Measurements from ENCODE around the gene CRISPLD2.
"Not testable (repeated sequence)": the region's sequence is repeated elsewhere in the genome, so short reads cannot be mapped to it uniquely, and the experiment has no call there.

CRISPLD2 gene

DNA sequence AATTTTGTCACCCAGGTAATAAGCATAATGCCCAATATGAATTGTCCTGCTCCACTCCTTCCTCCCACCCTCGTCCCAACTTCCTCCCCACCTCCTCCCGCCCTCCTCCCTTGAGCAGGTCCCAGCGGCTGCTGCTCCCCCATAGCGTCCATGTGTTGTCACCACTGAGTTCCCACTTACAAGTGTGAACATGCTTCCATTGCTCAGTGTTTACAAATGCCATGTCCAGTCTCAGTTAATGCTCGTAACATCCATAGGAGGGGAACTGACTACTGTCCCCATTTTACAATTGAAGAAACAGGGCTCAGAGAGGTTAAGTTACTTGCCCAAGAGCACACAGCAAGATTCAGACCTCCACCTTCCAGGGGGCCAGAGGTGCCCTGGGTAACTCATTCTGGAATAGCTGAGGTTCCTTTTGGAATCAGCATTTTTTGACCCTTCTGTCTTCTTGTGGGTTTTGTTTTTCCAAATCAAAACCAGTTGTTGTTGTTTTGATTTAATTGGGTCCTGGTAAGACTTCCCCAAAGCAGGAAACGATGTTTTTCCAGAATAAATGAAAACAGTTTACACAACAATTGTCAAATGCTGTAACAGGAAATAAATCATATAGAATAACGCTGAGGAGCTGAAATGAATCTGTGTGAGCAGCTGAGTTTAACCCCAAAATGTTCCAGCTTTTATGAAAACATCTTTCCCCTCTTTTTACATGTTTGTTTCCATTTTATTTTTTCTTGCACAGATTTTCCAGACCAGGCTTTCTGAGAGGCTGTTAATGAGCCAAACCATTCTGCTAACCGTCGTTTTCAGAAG, 117.6 kb downstream of the CRISPLD2 start:
- no peak for DNase-seq

DNA sequence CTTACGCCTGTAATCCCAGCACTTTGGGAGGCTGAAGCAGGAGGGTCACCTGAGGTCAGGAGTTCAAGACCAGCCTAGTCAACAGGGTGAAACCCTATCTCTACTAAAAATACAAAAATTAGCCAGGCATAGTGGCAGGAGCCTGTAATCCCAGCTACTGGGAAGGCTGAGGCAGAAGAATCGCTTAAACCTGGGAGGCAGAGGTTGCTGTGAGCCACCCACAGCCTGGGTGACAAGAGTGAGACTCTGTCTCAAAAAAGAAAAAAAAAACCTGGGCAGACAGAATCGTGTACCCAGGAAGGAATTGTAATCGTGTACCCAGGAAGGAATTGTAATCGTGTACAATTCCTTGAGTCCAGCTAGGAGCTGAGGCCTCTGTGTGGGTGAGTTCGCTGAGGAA, 118.8 kb downstream of the CRISPLD2 start:
- DNase-seq, result not testable (repeated sequence)

DNA sequence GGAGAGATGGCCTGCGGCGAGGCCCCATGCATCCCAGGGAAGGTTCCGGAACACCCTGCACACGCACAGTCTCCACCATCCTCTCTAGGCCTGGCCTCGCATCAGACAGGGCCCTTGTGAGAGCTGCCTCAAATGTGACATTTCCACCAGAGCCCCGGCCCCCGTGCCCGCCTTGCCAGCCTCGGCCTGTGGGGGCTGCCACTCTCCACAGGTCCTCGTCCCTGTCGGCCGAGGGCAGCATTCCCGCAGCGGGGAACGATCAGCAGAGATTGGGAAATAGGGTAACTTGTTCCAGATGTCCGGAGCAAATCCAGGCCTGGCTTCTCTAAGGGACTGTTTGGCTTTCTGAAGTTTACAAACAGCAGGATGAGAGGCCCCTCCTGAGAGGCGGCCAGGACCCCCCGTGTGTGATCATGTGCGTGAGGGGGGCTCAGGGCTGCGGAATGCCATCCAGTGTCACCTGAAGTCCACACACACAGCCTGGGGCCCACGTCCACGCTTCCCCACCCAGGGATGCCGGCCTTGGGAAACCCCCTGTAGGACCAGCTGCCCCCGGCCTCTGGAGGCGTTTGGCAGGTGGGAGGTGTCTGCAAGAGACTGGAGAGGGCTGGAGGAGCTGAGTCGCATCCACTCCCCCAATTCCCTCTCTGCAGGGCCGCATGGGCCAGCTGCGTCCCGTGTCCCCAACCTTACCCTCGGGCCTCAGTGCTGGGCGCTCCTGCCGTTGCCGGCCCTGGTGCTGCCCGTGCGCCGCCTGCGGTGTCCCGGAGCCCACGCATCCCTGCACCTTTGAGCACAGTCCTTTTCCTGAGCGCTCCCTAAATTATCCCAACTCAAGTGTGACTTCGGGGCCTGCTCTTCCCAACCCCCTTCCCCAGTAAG, 121.1 kb downstream of the CRISPLD2 start:
- DNase-seq, result no peak

DNA sequence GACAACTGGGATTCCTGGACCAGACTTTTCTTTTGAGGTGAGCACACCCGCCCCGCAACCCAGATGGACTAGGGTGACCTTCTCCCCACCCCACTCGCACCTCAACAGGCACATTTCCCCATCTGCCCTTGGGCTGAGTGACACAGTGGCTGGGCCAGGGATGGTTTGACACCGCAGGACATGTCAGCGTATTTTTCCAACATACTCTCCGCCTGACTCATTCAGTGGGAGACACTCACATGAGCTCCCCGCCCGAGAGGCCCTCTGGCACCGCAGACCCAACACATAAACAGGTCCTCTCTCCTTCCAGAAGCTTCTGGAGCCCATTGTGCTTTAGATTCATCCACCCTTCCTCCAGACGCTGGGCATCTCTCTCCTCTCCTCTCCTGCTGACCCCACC, 122.1 kb downstream of the CRISPLD2 start:
- DNase-seq, result no peak

DNA sequence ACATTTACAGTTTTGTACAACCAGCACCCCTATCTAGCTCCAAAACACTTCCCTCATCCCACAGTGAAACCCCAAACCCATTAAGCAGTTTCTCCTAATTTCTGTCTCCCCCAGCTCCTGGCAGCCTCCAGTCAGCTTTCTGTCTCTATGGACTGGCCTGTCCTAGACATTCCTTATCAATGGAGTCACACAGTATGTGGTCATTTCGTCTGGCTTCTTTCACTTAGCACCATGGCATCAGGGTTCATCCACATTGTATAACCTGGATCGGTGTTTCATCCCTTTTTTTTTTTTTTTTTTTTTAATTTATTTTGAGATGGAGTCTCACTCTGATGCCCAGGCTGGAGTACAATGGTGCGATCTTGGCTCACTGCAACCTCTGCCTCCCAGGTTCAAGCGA, 123.0 kb downstream of the CRISPLD2 start:
- no peak for DNase-seq

GRCh38 chr16:84943620-84944019, 123.8 kb downstream of the CRISPLD2 start:
- no peak for DNase-seq

DNA sequence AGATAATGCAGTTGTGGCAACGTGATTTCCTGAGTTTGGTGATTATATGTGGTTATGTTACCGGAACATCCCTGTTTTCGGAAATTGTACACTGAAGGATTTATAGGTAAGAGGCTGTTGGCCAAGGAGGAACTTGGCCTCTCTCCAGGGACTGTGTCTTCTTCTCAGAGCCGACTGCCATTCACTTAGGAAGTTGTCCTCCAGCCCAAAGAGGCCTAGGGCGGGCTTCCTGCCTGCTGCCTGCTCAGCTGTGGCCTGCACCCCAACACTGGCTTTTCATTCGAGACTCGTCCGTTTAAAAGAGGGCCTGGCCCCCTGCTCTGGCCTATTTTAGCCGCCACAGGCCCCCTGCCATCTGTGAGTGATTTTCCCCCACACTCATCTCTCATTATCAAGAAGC, 127.2 kb downstream of the CRISPLD2 start:
- DNase-seq, result no peak

DNA sequence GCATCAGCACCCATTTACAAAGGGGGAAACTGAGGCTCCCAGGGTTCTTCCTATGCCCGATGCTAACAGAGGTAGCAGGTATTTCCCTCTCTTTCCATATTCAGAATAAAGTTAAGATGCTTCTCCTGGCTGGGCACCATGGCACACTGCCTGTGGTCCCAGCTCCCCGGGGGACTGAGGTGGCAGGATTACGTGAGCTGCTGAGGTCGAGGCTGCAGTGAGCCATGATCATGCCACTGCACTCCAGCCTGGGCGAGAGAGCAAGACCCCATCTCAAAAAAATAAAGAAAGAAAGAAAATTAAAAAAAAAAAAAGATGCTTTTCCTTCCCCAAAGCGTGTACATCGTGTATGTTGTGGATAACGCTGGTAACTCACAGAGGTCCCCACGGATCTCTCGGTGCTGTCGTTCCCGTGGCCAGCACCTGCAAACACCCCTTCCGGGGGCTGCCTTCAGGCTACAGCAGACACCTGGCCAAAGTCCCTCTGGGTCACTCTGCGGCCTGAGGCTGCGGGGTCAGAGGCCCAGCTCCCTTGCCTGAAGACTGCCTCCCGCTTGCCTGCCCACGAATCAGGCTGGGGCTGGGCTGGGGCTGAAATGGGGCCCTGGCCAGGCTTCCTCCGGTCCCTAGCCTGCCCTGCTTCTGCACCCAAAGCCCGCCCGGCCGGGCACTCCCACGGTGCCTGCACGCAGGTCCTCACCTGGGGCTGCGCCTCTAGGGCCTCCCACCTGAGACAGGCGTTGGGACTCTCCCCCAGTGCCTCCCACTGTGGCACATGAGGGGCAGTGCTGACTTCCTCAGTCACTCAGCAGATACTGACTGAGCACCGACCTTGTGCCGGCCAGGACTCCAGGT, 128.4 kb downstream of the CRISPLD2 start:
- DNase-seq, result no peak

- DNase-seq, result no peak
Measured at GRCh38 chr16:84948851-84949610, 129.2 kb downstream of the CRISPLD2 start.

DNA sequence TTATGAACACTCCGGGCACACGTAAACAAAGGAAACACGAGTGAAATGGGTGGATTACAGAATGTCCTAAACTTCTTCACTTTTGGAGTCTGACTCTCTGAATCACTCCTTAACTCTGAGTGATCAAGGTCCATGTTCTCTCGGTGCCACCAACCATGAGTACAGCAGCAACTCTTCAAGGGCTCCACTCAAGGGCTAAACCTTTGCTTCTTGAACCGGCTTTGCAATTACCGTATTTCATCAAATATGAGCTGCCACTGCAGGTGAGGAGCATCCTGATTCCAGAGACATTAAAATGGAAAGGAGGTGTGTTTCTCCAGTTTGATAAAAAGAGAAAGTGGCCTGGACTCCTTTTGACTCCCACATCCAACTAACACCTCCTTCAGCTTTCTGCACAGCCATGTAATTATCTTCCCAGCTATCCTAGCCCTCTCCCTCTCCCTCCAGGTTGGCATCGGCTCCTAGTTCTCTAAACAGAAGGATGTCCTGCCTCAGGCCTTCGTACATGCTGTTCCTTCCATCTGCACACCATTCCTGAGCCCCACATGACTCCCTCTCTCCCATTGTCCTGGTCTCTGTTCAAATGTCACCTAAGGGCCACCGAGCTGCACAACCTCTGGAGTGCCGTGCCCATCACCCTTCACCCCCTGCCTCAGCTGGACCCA, 130.1 kb downstream of the CRISPLD2 start:
- no peak for DNase-seq

DNA sequence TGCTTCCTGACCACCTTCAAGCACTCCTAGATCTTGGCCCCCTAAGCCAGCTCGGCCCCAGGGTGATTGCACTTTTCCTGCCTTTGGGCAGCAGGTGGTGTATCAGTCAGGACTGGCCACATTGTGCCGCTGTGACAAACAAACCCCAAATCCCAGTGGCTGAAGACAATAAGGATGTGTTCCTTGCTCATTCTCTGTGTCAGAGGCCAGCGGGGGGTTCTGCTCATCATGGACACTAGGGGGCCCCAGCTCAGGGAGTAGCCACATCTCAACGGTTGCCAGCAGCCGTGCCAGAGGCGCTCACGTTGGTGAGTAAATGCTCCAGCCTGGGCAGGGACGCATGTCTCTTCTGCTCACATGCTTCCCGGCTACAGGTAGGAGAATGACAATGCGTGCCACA, 131.1 kb downstream of the CRISPLD2 start:
- peak; percentile 61 for DNase-seq

- DNase-seq, result peak; percentile 82
Measured at GRCh38 chr16:84952335-84953189, 132.8 kb downstream of the CRISPLD2 start.

GRCh38 chr16:84953190-84953746, 133.5 kb downstream of the CRISPLD2 start:
- no peak for DNase-seq

- DNase-seq, result no peak
Measured at GRCh38 chr16:84955427-84955826, 135.6 kb downstream of the CRISPLD2 start.

- no peak for DNase-seq
Measured at GRCh38 chr16:84957192-84957591, 137.4 kb downstream of the CRISPLD2 start.

DNA sequence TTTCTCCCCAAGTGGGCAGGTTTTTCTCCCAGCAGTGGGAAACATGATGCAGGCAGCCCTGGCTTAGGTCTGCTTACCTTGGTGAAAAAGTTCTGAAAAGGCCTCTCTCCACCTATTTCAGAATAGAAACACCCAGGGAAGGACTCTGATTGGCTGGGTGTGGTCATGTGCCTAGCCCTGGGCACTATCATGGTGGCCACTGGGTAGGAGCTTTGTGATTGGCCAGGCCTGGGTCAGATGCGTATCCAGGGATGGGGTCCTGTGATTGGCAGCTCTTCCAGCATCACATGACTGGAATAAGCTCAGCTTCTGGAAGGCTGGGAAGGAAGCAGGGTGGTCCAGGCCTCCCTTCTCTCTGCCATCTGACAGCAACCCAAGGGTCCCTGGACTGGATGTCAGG, 138.0 kb downstream of the CRISPLD2 start:
- no peak for DNase-seq

Measured in stimulated activated CD8-positive, alpha-beta memory T cell treated with anti-CD3 and anti-CD28 coated beads, Interleukin-4, amount 100 ng/mL, for 48 hours (primary cell).